Smooth muscle cell (in vitro differentiated cells): ENCODE data around the gene ANKRD1. TPM values are rescaled to one million over a fixed set of nuclear protein-coding genes. Genes with fewer than 3 reads are reported as not detected.

Source experiments
- polyA plus RNA-seq: library from polyadenylated mRNA; unstranded; fragments of >200 nt; fragmentation: Nextera tagmentation; extraction: Ambion mirVana; gene quantifications from 2 replicates; pipeline ENCODE4 v1.2.1, GENCODE V29; 2016
- small RNA-seq: library from RNA; depleted of rRNA; stranded (forward); fragments of <200 nt; gene quantifications from one replicate; pipeline ENCODE3, GENCODE V24; 2014
- total RNA-seq: library from RNA; depleted of rRNA; stranded (reverse); fragments of >200 nt; gene quantifications from 2 replicates; pipeline ENCODE4 v1.2.3, GENCODE V29; 2014

The ANKRD1 gene
- total and polyA plus RNA-seq, 2 experiments from 2014 or later = 20.0 to 150 TPM

Small RNAs within 50 kb of the gene (small RNA-seq; reads per million reads assigned to genes)
- gene RF00019 (not detected), gene RNU6-740P (not detected)

Other genes with a start within 250 kb of the ANKRD1 start
- gene HTR7, start 63.0 kb downstream of the ANKRD1 start, total RNA-seq = 10.7 and 12.5 TPM in 2 replicates
- gene HTR7, start 63.0 kb downstream of the ANKRD1 start, polyA plus RNA-seq = 3.7 and 9.6 TPM in 2 replicates
- gene RPP30, start 49.1 kb downstream of the ANKRD1 start, total RNA-seq = 46.0 and 73.0 TPM in 2 replicates
- 48.2 and 56.9 TPM in 2 replicates for gene RPP30, start 49.1 kb downstream of the ANKRD1 start, polyA plus RNA-seq